A204.1 (cell line): ENCODE results near the gene TNNT3.

Source experiments
- FAIRE-seq: peaks from 2 replicates; lab custom pipeline; 2012; peaks lifted over from hg19 to GRCh38; lab: Jason Lieb, UNC

TNNT3 gene

GRCh38 chr11:1923201-1923956 lies 3.9 kb downstream of the TNNT3 start:
- no peak for FAIRE-seq

- FAIRE-seq, result no peak
Observed at GRCh38 chr11:1924181-1924580, 4.7 kb downstream of the TNNT3 start.

- no peak for FAIRE-seq
Observed at GRCh38 chr11:1924646-1925372, 5.3 kb downstream of the TNNT3 start.

GRCh38 chr11:1925373-1926155 lies 6.1 kb downstream of the TNNT3 start:
- no peak for FAIRE-seq

GRCh38 chr11:1926156-1927025 lies 6.9 kb downstream of the TNNT3 start:
- FAIRE-seq, result no peak

GRCh38 chr11:1927026-1927847 lies 7.7 kb downstream of the TNNT3 start:
- FAIRE-seq, result no peak

- no peak for FAIRE-seq
Observed at GRCh38 chr11:1927848-1928469, 8.5 kb downstream of the TNNT3 start.

- FAIRE-seq, result no peak
Observed at GRCh38 chr11:1928470-1928890, 9.0 kb downstream of the TNNT3 start.

- no peak for FAIRE-seq
Observed at GRCh38 chr11:1928891-1929541, 9.5 kb downstream of the TNNT3 start.

GRCh38 chr11:1929621-1930461 lies 10.3 kb downstream of the TNNT3 start:
- no peak for FAIRE-seq

GRCh38 chr11:1930462-1930830 lies 10.9 kb downstream of the TNNT3 start:
- FAIRE-seq, result no peak

- no peak for FAIRE-seq
Observed at GRCh38 chr11:1931341-1932104, 12.0 kb downstream of the TNNT3 start.

- FAIRE-seq, result no peak
Observed at GRCh38 chr11:1932105-1932480, 12.6 kb downstream of the TNNT3 start.

- no peak for FAIRE-seq
Observed at GRCh38 chr11:1932681-1933080, 13.2 kb downstream of the TNNT3 start.

GRCh38 chr11:1933416-1934334 lies 14.2 kb downstream of the TNNT3 start:
- no peak for FAIRE-seq

- no peak for FAIRE-seq
Observed at GRCh38 chr11:1934335-1935155, 15.0 kb downstream of the TNNT3 start.
